ENCODE data around the gene DCUN1D5.
"Not testable (repeated sequence)": the region's sequence is repeated elsewhere in the genome, so short reads cannot be mapped to it uniquely, and the experiment has no call there.

Gene DCUN1D5

GRCh38 chr11:103053997-103054396 lies 38.0 kb downstream of the DCUN1D5 start:
- DNase-seq: no peak

GRCh38 chr11:103051981-103052380 lies 40.0 kb downstream of the DCUN1D5 start:
- DNase-seq: no peak

GRCh38 chr11:103051151-103051801 lies 40.7 kb downstream of the DCUN1D5 start:
- no peak for DNase-seq

GRCh38 chr11:103050351-103050750 lies 41.6 kb downstream of the DCUN1D5 start:
- DNase-seq: no peak

- no peak for DNase-seq
Measured at GRCh38 chr11:103047837-103048236, 44.1 kb downstream of the DCUN1D5 start.

GRCh38 chr11:103043826-103044678 lies 47.9 kb downstream of the DCUN1D5 start:
- no peak for DNase-seq

- no peak for DNase-seq
Measured at GRCh38 chr11:103042161-103042560, 49.8 kb downstream of the DCUN1D5 start.

GRCh38 chr11:103035791-103036434 lies 56.0 kb downstream of the DCUN1D5 start:
- DNase-seq: peak; percentile 5 to 16

- no peak for DNase-seq
Measured at GRCh38 chr11:103035216-103035615, 56.7 kb downstream of the DCUN1D5 start.

GRCh38 chr11:103031834-103032233 lies 60.1 kb downstream of the DCUN1D5 start:
- no peak for DNase-seq

- no peak for DNase-seq
Measured at GRCh38 chr11:103029401-103029800, 62.6 kb downstream of the DCUN1D5 start.

GRCh38 chr11:103028304-103029020 lies 63.5 kb downstream of the DCUN1D5 start:
- not testable (repeated sequence) for DNase-seq

GRCh38 chr11:103024086-103024485 lies 67.9 kb downstream of the DCUN1D5 start:
- DNase-seq: no peak

GRCh38 chr11:103016031-103016430 lies 75.9 kb downstream of the DCUN1D5 start:
- DNase-seq: no peak

GRCh38 chr11:103013421-103013820 lies 78.5 kb downstream of the DCUN1D5 start:
- no peak for DNase-seq

Data from activated CD4-positive, alpha-beta T cell treated with anti-CD3 and anti-CD28 coated beads, Interleukin-2, amount 50 U/mL, for 4 hours (primary cell).